Mammary epithelial cell (primary cell): ENCODE measurements around the gene RNU2-1.
"Not testable (repeated sequence)": the region's sequence is repeated elsewhere in the genome, so short reads cannot be mapped to it uniquely, and the experiment has no call there.

Experiments used
- EZH2 ChIP-seq: IDR thresholded peaks from 2 replicates; pipeline ENCODE4 v1.6.1; 2012; ENCODE audit warnings: low read length, inconsistent platforms, borderline replicate concordance
- TF ChIP-seq, protein P1 (sequence below), 2 donors: IDR thresholded peaks in 1 of 2; conservative IDR thresholded peaks in 1 of 2; 2 replicates each; pipeline ENCODE4 v1.5.1; 2011 to 2012; ENCODE audit warnings: inconsistent platforms in 2 of 2, low read length in 2 of 2, mild to moderate bottlenecking in 2 of 2, control low read depth in 1 of 2, low read depth in 1 of 2; ENCODE audit not compliant: insufficient read depth in 1 of 2; ENCODE audit errors: extremely low read depth in 1 of 2

DNA sequence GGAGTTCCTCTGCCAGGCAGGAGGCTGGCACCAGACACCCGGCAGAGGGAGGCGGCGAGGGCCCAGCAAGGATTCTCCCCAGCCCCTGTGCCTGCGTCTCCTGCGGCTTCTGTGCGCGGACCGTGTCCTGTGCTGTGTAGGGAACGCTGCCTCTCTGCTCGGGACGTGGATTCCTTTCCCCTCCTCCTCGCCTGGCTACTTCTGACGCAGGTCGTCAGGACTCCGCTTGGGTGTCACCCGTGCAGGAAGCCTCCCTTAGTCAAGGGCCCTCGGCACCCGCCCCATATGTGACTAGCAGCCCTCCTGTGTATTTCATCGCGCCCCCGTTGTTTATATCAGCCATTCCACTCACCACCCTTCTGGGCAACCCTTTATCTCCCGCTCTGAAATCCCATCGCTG is 12.7 kb upstream of the RNU2-1 start:
- not testable (repeated sequence) for TF ChIP-seq EZH2
- TF ChIP-seq, protein P1, sequence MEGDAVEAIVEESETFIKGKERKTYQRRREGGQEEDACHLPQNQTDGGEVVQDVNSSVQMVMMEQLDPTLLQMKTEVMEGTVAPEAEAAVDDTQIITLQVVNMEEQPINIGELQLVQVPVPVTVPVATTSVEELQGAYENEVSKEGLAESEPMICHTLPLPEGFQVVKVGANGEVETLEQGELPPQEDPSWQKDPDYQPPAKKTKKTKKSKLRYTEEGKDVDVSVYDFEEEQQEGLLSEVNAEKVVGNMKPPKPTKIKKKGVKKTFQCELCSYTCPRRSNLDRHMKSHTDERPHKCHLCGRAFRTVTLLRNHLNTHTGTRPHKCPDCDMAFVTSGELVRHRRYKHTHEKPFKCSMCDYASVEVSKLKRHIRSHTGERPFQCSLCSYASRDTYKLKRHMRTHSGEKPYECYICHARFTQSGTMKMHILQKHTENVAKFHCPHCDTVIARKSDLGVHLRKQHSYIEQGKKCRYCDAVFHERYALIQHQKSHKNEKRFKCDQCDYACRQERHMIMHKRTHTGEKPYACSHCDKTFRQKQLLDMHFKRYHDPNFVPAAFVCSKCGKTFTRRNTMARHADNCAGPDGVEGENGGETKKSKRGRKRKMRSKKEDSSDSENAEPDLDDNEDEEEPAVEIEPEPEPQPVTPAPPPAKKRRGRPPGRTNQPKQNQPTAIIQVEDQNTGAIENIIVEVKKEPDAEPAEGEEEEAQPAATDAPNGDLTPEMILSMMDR (conservative IDR thresholded peaks at IDR 0.05 in 1 of 2, IDR thresholded peaks at IDR 0.05 in 1 of 2; ENCODE audit: extremely low read depth in 1 of 2, insufficient read depth in 1 of 2, low read depth in 1 of 2, low read length in 2 of 2), result not testable (repeated sequence)
